ENCODE results near the gene NDUFA3.

The NDUFA3 gene

DNA sequence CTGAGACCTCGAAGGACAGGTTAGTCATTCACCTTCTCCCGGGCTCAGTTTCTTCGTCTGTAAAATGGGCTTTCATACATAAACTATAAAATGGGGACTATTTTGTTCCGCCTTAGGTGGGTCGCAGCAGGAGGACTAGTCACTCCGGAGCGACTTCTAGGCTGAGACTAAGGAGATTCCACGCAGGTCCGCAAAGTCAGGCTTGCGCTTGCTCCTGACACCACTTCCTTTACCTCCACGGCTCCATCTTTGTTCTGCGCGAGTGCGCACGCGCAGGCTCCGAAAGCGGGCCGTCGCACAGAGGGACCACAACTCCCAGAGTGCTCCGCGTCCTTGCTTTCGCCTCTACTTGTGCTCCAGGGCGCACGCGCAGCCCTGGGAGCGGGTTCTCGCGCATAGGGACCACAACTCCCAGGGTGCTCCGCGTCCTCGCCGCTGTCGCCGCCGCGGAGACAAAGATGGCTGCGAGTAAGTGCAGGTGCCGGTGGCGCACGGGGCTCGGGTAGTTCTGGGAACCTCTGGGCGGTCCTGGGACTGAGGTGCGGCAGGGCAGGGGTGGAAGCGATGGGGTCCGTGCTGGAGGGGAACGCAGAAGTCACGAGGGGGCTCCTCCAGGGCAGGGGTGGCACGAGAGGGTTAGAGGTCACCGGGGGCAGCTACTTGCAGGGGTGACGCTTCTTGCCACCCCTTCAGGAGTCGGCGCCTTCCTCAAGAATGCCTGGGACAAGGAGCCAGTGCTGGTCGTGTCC, at the start of gene NDUFA3:
Gene NDUFA3 (plus strand): TSS at position 435 of the 749 bp plus-strand sequence. CDS start 24 bp downstream, at position 459.
- Histone ChIP-seq H3K27ac (peak within 1 kb of the TSS; percentile 80 to 82), H3K4me3 (peak within 1 kb of the TSS; percentile 95)
- DNase-seq (ENCODE audit: low spot score): peak; percentile 98
- no peak for TF ChIP-seq CTCF (IDR thresholded peaks at IDR 0.05)

- no peak for DNase-seq (ENCODE audit: low spot score)
- no peak overlapping the region for H3K27ac ChIP-seq
- no peak for TF ChIP-seq CTCF (IDR thresholded peaks at IDR 0.05)
- H3K4me3 ChIP-seq: no peak overlapping the region
These were observed 40.0 kb upstream of the NDUFA3 start for GRCh38 chr19:54062643-54063042.

DNA sequence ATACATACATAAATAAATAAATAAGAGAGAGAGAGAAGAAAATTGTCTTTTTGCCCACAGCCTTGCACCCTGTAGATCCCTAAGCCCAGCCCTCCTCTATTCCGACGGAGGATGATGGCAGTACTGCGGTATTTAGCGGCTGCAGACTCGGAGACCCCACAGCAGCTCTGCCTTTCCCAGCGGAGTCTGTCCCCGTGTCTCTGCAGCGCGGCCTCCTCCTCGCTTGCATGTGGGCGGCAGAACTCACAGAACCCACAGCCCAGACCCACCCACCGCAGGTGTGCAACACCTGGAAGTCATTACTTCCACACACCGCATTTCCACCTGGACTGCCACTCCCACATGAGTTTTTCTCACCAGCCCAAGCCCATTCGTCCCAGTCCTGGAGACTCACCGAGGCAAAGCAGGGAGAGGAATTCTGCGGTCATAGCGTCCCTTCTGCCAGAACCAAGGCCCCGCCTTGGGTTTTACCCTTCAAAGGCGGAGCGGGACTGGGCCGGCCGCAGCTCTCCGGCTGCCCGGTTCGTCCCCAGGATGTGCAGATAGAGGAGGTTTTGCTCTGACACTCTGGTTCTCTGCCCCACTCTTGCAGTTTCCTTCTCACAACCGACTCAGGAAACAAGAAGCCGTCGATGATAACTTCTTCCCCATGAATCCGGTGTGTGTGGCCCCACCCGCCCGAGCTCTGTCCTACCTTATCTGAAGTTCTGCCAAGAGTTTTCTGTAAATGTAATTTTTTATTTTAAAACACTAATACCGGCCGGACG, 39.1 kb upstream of the NDUFA3 start, which contains the start of gene VSTM1:
Gene VSTM1 (minus strand): TSS at position 548 of the 767 bp plus-strand sequence. CDS start 120 bp downstream, at position 428.
- no peak for DNase-seq (ENCODE audit: low spot score)
- TF ChIP-seq CTCF (IDR thresholded peaks at IDR 0.05): no peak
- Histone ChIP-seq H3K27ac (no peak within 1 kb of the TSS), H3K4me3 (no peak within 1 kb of the TSS)

- DNase-seq (ENCODE audit: low spot score): no peak
- no peak overlapping the region for H3K4me3 ChIP-seq
- TF ChIP-seq CTCF (IDR thresholded peaks at IDR 0.05): no peak
- no peak overlapping the region for H3K27ac ChIP-seq
These were observed 33.2 kb upstream of the NDUFA3 start for GRCh38 chr19:54069470-54069869.

- Histone ChIP-seq H3K4me3 (no peak overlapping the region), H3K27ac (no peak overlapping the region)
- no peak for TF ChIP-seq CTCF (IDR thresholded peaks at IDR 0.05)
- no peak for DNase-seq (ENCODE audit: low spot score)
These were observed 28.8 kb upstream of the NDUFA3 start for GRCh38 chr19:54073829-54074228.

DNA sequence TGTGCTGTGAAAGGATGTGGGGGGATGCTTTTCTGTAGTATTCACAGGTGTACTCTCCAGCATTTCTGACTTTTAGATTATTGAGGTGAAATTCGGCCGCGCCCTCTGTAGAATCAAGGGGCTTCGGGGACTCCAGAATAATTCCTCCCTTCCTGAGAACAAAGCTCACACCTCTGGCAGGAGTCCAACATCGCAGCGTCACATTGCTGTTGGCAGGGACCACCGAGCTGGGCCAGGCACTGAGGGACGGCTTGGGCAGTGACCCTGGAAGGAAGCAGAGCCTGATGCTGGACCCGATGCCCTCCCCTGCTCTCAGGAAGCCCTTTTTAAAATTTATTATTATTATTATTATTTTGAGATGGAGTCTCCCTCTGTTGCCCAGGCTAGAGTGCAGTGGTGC, 27.8 kb upstream of the NDUFA3 start:
- no peak overlapping the region for H3K4me3 ChIP-seq
- no peak overlapping the region for H3K27ac ChIP-seq
- TF ChIP-seq CTCF (IDR thresholded peaks at IDR 0.05): no peak
- no peak for DNase-seq (ENCODE audit: low spot score)

All from coronary artery (tissue), 2 donors.